Head of caudate nucleus (tissue), 42 donors: ENCODE measurements around the gene TRAPPC12.

Experiments used
- DNase-seq, 42 donors: peaks; one replicate each; pipeline versions ENCODE4 v3.0.0 to v3.0.0-alpha.2; 2020 to 2021; ENCODE audit warnings: mixed read lengths in 7 of 42
- intact Hi-C: fragments of 100-400 bp; cut with DNase I; formaldehyde crosslinking; loops from one replicate; pipeline ENCODE4 v1.15.0; 2022

The TRAPPC12 gene

DNA sequence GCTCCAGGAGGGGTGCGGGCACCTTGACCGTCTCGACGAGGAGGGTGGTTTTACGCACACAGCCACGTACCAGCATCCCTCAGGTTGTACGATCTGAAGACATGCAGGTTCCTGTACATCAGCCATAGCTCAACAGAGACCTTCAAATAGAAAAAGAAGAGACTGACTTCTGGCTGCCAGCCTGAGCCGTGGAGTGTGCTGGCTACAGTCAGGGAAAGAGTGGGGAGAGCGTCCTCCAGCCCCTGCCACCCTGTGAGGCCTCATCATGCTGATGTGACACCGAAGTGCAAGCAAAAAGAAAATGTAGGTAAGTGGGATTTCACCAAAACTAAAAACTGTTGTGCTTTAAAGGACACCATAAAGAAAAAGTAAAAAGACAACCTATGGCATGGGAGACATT lies 92.8 kb downstream of the TRAPPC12 start:
- intact Hi-C loops, result no loop called here
- DNase-seq, result no peak

DNA sequence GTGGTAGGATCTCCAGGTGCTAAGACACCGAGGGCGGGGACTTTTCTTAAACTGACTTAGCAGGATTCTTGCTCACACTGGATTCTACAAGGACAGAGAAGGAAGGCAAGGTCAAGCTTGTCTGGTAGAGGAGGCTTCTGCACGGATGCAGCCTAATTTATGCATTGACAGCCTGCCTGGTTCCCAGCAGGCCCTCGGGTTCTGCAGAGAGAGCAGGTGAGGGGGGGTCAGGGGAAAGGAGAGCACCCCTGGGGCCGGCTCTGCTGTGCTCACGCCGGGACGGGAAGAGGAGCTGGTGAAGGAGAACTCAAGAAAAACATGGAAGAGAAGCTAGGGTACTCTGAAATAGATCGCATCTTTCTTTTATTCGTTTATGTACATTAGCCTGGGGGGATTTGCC lies 93.5 kb downstream of the TRAPPC12 start:
- no peak for DNase-seq
- intact Hi-C loops, result no loop called here

DNA sequence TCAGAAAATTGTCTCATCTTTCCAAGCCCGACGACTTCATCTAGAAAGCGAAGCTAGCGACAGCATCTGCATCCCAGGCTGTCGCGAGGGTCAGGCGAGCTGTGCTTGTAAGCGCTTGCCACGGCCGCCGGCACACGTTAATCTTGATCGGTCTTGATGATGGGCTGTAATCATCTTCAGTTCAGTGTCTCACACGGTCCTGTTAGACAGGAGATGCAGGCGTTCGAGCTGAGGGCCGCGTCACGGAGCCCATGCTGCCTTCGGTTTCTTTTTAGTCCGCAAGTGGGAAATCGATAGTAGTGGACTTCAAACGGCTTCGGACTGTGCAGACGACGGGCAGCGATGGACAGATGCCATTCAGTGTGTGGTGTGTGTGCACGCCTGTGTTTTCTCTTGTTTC lies 96.3 kb downstream of the TRAPPC12 start:
- intact Hi-C loops, result no loop called here
- DNase-seq, result peak in 6 of 42 donors; percentile 29 to 69 (median 48)

DNA sequence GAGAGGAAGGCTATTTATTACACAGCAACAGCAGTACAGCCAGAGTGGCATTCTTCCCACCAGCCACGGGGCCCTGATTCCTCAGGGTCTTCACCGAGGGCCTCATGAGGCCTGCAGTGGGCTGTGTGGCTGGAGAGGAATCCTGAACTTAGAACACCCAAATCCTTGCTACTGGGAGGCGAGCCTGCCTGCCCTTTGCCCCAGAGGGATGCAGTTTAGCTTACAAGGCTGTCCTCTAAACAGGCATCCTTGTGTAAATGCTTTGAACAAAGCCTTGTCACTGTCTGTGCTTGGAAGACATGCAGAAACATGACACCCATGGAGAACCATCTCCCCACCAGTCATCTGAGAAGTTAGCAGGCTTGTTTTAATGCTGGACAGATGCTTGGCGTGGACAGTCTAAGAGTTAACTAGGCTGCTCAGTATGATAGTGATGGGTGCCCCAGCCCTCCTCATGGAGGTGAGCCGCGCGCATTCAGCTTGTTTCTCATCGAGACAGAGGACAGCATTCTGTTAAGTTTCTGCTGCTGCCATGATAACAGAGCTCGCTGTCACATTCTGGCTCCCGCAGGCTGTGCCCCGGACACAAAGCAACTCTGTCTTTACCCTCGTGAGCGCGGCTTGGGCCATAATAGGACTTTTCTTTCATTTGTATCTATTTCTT lies 97.0 kb downstream of the TRAPPC12 start:
- intact Hi-C loops, result no loop called here

DNA sequence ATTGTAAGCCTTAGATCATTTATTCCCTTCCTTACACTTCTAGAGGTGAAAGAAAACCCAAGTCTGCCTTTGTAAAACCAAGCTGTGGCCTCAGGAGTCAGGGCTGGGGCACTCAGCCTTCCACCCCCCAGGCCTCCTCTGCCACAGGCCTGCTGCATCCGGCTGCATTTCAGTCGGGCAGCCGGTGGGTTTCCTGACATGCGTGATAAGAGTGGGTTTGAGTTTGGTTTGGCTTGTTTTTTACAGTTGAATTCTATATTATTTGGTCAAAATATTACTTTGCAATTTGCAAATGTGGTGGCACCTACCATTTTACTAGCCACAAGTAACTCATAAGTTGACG lies 97.5 kb downstream of the TRAPPC12 start:
- intact Hi-C loops, result no loop called here
- DNase-seq, result peak in 2 of 42 donors; percentile 18 to 50

More for the DNA sequence above, 97.0 kb downstream of the TRAPPC12 start:
- peak; percentile 34 to 86 (median 72) for DNase-seq

DNA sequence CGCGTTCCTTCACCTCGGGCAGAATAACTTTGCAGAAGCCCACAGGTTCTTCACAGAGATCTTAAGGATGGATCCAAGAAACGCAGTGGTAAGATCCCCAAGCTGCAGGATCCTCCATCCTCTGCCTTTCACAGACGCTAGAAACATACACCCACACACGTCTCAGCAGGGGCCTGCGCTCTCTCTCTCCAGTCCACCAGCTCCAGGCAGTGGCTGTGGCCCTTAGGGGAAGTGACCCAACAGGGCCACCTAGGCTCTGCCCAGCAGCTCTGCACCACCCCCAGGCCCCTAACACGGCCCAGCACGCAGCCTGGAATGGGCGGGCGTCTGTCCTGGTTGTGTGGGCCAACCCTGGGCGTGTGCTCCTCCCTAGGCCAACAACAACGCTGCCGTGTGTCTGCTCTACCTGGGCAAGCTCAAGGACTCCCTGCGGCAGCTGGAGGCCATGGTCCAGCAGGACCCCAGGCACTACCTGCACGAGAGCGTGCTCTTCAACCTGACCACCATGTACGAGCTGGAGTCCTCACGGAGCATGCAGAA lies 99.4 kb downstream of the TRAPPC12 start:
- intact Hi-C loops, result no loop called here
- DNase-seq, result no peak

DNA sequence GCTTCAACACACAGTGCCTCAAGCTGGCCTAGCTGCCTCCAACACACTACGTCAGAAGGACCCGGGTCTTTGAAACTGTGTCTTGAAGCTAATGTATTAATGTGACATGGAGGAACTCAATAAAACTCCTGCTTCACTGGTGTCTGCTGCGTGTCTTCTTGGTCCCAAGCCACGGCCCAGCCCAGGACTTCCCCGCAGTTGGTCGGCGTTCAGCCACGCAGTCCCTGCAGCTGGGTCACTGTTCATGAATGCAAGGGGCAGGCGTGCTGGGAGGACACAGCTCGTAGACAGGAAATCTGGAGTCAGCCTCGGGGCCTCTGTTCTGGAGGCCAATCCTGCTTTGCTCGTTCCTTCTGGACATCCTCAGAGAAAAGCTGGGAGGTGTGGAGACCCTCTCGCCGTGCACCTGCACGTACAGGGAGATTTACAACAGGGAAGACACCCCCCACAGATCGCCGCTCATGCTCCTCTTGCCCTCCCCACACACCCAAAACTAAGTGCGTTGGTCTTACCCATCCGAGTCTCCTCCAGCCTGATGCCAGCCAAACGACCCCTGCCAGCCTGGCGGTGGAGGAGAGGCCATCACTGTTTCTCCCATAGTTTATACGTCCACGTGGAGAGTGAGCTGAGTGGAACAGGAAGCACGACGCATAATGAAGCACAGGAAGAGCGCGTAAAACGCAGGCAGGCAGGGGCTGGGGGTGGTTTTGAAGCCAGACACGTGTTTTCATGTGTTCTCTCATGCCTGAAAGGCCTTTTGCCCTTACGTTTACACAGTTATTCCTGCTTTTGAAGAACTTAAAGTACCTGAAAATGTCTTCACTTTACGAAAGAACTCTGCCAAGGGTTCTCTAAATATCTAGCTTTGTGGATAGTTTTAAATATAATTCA lies 100.2 kb downstream of the TRAPPC12 start:
- peak in 1 of 42 donors; percentile 26 for DNase-seq
- intact Hi-C loops, result no loop called here

DNA sequence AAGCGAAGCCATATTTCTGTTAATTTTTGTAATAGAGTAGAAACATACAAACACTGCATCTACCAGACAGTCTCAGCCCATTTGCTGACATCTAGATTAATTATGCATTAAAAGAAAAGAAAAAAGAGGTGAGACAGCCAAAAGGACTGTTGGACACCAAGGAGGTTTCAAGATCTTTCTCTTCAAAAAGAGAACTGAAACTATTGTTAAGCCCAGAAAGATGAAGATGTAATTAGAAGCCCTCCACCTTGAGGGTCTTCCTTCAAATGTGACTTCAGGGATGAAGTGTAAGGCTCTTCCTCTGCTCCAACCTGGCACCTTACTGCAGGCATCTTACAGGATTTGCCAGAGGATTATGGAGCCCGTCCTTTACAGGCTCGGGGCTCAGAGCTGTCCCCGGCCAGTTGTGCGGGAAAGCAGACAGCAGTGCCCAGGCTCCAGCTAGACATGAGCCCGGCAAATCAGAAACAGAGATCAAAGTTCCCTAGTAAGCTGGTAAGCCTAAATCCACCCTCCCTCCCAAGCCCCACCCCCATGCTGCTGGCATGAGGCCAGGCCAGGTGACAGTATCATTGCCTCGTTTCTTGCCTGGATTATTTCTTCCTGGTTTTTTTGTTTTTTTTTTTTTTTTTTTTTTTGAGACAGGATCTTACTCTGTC lies 101.0 kb downstream of the TRAPPC12 start:
- peak in 1 of 42 donors; percentile 34 for DNase-seq
- intact Hi-C loops, result no loop called here

DNA sequence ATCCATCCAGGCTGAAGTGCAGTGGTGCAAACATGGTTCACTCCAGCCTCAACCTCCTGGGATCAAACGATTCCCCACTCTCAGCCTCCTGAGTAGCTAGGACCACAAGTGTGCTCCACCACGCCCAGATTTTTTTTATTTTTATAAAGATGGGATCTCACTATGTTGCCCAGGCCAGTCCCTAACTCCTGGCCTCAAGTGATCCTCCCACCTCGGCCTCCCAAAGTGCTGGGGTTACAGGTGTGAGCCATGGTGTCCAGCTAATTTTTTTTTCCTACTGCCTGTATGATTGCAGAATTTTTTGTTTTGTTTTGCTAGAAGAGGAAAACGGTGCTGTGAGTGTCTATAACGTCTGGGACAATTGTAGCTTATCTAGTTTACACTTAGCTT lies 101.5 kb downstream of the TRAPPC12 start:
- no peak for DNase-seq
- intact Hi-C loops, result no loop called here

DNA sequence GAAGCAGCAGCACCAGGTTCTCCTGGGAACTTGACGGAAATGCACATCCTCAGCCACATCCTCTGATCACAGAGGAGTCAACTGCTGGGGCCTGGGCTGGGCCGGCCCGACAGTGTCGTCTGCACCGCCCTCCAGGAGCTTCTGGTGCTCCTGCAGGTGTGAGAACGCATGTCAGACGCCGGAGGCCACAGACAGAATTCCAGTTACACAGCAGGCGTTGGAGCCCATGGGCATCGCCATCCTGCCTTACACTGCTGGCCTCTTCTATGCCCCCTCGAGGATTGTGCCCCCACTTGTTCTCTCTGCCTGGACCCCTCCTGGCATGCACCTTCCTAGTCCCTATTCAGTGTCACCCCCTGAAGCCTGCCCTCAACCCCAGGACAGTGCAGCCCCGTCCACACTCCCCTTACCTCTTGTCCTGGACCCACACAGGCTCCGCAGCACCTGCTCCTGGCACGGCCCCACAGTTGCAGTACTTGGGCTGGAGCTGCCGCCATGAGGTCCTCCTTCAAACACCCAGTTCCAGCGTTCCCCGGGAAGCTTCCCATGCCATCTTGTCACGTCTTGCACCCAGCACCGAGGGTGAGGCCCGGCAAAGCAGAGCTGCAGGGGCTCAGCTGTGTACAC lies 102.4 kb downstream of the TRAPPC12 start:
- intact Hi-C loops, result no loop called here
- DNase-seq, result peak in 1 of 42 donors; percentile 31

DNA sequence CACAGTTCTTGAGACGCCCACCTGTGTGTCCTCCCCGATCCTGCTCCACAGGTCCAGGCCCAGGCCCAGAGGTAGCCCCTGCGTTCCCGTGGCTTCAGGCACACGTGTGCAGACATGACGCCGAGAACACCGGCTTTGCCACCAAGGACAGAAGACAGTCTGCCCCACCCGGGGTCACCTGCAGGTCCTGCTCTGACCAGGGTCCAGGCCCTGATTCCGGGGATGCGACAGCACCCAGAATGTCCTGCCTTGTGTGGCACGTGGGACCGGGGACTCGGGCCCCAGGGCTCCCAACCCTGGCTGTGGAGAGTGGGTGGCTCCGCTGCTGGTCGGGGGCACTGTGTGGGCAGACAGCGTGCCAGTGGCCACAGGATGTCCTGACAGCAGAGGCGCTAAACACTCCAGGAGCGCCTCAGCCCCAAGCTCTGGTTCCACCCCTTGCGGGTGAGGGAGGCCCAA lies 102.9 kb downstream of the TRAPPC12 start:
- intact Hi-C loops, result no loop called here
- DNase-seq, result peak in 1 of 42 donors; percentile 24

DNA sequence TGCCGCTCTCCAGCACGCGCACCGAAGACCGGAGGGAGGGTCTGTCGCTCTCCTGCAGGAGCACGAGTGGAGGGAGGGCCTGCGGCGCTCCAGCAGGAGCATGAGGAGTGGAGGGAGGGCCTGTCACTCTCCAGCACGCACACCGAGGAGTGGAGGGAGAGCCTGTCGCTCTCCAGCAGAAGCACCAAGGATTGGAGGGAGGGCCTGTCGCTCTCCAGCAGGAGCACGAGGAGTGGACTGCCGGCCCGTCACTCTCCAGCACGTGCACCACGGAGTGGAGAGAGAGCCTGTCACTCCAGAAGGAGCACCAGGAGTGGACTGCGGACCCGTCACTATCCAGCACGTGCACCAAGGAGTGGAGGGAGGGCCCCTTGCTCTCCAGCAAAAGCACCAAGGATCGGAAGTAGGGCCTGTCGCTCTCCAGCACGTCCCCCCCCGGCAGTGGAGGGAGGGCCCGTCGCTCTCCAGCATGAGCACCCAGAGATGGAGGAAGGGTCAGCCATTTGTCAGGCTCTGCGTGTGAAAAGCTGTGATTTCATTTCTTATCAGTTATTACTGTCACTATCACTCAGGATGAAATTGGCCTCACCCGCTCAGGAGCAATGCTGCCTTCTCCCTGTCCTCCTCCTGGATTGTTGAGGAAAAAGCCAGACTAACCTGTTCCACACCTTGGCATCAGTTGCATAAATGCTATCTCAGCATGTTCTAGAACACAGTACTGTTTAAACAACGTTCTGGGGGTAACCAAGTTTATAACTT lies 103.9 kb downstream of the TRAPPC12 start:
- peak in 13 of 42 donors; percentile 19 to 71 (median 50) for DNase-seq
- intact Hi-C loops, result no loop called here

DNA sequence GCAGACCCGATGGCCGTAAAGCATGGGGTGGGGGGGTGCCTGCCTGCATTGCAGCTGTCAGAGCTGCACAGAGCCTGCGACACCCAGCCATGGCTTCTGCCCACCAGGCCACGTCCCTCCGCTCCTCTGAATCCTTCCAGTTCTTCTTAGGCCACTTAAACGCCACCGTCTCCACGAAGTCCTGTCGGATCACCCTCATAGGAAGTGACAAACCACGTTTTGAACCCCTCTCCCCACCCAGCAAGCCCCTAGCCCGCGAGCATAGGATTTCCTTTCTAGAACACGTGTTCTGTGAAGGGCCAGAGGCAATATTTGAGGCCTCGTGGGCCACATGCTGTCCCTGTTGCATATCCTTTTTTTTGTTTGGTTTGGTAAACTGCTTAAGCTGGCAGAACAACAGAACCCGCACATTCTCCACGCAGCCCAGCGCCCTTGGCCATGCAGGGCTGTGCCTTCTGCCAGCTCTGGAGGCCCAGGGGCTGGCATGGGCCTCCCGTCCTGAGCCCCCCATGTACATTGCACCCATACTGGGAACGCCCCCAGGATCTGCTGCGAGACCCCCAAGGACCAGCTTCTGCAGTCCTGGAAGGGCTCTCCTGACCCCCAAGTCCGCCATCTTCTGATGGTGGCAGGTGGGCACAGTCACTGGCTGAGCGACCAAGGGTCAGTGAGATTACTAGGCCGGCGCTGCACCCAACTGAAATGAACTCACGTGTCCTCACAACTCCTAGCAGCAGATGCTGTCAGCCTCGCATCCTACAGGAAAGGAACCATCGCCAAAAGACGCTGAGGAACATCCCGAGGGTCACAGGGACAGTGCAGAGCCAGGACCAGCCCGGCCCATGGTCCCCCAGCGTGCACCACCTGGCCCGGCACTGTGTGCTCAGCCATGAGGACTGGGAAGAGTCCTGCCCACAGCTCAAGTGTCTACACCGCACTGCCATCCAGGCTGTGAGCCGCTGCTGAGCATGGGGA lies 104.8 kb downstream of the TRAPPC12 start:
- peak in 5 of 42 donors; percentile 2 to 29 (median 14) for DNase-seq
- intact Hi-C loops, result no loop called here

DNA sequence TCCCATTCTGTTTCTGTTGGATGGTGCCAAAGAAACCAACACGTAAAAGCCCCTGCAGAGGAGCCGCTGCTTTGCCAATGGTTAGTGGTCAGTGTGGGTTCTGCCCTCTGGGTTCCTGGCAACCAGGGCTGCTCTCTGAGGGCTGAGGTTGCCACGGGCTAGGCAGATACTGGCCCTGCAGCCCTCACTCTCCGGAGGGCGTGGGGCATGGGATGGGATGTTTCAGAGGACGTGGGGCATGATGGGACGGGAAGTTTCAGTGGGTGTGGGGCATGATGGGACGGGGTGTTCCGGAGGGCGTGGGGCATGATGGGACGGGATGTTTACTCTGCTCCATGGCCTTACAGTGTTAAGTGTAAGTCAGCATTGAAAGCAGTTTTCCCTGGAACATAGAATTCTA lies 105.7 kb downstream of the TRAPPC12 start:
- intact Hi-C loops, result no loop called here

DNA sequence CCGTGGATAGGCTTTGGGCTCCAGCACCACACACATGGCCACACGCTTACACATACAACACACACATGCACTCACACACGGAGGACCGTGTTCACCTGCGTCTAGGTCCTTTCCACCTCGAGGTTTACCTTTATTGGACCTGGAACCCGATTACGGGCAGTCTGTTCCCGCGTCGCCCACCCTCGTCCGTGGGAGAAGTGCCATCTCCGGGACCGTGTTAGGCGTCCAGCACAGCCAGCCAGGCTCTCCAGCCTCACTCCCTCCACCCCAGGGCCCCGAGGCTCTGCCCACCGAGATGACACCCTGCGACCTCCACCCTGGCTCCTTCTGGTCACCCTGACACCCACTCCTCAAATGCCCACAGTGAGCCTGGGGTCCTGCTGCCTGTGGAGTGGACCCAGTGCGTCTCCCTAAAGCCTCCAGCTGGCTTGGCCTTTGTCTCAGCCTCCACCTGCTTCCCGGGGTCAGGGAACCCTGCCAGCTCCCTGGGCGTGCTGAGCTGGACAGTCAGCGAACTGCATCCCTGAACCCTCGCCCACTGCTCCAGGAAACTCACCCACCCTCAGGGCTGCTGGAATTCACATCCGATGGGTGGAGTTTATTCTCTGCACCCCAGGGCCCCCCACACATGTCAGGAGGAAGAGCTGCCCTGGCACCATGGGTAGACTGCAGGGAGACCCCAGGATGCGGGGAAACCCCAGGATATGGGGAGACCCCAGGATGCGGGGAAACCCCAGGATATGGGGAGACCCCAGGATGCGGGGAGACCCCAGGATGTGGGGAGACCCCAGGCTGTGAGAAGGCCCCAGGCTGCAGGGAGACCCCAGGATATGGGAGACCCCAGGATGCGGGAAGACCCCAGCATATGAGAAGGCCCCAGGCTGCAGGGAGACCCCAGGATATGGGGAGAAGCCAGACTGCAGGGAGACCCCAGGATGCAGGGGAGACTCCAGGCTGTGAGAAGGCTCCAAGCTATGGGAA lies 106.8 kb downstream of the TRAPPC12 start:
- peak in 9 of 42 donors; percentile 3 to 33 (median 11) for DNase-seq
- intact Hi-C loops, result no loop called here

More for the DNA sequence above, 105.7 kb downstream of the TRAPPC12 start:
- DNase-seq, result peak in 5 of 42 donors; percentile 1 to 23 (median 11)

DNA sequence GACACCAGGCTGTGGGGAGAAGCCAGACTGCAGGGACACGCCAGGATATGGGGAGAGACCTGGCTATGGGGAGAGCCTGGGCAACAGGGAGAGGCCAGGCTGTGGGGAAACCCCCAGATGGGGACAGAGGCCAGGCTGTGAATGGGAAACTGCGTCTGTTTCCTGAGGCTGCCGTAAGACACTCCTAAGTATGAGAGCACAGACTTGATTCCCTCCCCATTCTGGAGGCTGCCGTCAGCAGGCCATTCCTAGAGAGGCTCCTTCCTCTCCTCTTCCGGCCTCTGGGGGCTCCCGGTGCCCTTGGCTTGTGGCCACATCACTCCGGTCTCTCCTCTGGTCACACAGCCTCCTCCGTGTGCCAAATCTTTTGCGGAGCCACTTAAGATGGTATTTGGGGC lies 107.5 kb downstream of the TRAPPC12 start:
- intact Hi-C loops, result no loop called here
- peak in 6 of 42 donors; percentile 1 to 21 (median 12) for DNase-seq
